Renal cortical epithelial cell (primary cell): ENCODE measurements around the gene PIAS2. TPM values are rescaled to one million over a fixed set of nuclear protein-coding genes. Genes with fewer than 3 reads are reported as not detected.

Experiments used
- DNase-seq: peaks from one replicate; pipeline ENCODE4 v3.0.0-alpha.2; 2011; ENCODE audit warnings: low read depth
- total RNA-seq: library from RNA; depleted of rRNA; stranded (reverse); fragments of >200 nt; gene quantifications from 2 replicates; pipeline ENCODE4 v1.2.3, GENCODE V29; 2014

The PIAS2 gene
- total RNA-seq, 1 donor from 2014 or later = 36.4 TPM

GRCh38 chr18:46761059-46761769, 156.1 kb downstream of the PIAS2 start:
- DNase-seq = no peak

- no peak for DNase-seq
Measured at GRCh38 chr18:46759890-46760289, 157.4 kb downstream of the PIAS2 start.

DNA sequence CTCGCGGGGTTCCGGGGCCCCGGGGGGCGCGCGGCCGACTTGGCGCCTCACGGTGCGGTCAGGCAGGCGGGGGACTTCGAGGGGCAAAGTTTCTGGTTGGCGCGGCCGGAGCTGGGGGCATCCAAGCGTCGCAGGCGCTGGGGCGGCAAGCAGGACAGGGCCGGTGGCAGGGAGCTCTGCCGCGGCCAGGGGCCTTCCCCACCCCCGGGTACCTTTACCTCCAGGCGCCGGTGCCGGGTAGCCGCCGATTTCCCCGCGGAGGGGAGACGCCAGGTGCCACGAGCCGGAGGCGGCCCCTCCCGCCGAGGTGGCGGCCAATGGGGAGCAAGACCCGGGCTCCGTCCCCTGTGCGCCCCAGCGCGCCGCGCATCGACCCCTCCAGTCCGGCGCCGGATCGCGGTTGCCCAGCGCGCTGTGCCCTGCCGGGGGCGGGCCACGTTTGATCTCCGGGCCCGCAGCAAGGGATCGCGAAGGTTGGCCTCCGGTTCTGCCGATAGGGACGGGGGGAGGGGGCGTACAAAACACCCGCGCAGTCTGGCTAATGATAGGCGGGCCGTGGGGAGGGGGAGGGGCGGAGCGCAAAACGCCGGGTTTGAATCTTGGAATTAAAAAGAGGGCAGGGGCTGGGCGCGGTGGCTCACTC, 160.6 kb downstream of the PIAS2 start, which contains the start of gene ST8SIA5:
Gene ST8SIA5, minus strand, starts transcription at position 495 of the 643 bp plus-strand sequence. CDS start 545 bp downstream, outside the sequence.
- DNase-seq = no peak

- no peak for DNase-seq
Measured at GRCh38 chr18:46756025-46756558, 161.2 kb downstream of the PIAS2 start.

DNA sequence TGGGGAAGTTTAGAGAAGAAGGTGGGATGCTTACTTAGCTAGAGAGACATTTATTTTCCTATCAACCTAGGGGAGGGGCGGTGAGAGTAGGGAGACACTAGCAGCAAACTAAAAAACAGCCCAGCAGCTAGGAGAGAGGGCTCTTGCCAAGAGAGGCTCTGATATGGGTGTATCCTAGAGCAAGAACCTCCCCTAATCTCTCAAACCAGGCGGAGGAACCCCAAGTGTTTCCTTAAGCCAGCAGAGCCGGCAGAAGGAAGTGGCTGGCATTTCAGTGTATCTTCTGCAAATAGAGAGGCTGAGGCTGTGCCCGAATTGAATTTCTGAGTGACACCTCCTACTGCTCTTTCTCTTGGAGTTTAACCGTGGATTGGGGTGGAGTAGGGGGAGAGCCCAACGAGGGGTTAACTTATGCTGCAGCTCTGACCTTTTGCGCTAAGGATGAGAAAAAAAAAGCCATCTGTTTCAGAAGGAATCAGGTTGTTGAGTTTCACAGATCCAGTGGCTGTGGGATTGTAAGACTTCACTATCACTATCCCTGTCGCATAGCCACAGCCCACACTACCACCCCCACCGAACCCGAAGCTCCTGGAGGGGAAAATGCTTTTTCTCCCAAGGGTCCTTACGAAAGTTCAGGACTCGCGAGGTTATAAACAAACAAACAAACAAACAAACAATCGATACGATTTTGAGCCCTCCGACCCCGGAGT, 161.8 kb downstream of the PIAS2 start:
- DNase-seq = no peak

DNA sequence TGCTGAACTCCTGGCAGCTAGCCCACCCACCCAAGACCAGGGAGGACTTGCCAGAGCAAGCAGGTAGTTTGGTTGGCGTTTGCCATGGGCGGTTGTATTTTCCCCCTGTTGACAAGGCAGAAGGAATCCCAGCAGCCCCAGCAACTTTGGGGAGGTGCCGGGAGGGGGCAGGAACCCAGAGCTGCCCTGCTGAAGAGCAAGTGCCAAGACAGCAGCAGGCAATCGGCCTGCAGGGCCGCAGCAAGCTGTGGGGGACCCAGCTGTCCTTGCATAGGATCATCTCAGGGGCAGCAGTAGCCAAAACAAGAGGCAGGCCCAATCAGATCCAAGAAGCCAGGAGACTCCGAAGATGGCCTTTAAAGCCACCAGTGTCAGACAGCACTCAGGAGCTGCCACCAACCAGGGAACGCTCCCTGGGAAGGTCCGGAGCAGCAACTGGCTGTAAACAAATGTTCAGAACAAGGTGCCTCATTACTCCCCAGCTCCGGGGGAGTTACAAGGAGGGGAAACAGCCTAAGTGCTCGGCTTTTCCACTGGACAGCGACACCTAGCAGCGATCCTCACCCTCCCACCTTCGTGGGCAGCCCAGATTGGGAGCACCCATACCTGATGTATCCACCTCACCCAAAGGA, 162.5 kb downstream of the PIAS2 start:
- DNase-seq = peak; percentile 7

DNA sequence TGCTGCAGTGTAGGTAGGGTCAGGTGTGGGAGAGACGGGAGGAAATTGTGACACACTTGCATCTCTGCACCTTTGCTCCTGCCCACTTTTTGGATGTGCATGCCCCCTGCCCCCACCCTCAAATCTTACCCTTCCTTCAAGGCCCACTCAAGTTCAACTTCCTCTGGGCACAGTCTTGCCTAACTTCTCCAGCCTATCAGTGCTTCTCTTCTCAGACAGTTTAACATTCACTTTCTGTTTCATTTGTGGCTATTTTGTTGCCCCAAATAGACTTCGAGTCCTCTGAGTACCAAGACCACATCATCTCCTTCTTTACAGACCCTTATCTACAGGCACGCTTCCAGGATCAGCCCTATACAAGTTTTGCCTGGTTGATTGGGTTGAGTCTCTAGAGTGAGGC, 163.1 kb downstream of the PIAS2 start:
- no peak for DNase-seq

Other genes with a start within 250 kb of the PIAS2 start
- under 0.01 and 0.75 TPM in 2 replicates for gene ST8SIA5, start 160.5 kb downstream of the PIAS2 start, total RNA-seq
- gene KATNAL2, start 95 bp upstream of the PIAS2 start, total RNA-seq = 0.52 and 10.3 TPM in 2 replicates
- gene ELOA2, start 118.1 kb upstream of the PIAS2 start, total RNA-seq = not detected in 2 replicates
- 23.1 and 39.5 TPM in 2 replicates for gene HDHD2, start 233.0 kb upstream of the PIAS2 start, total RNA-seq